Endodermal cell (in vitro differentiated cells): ENCODE results near the gene ATP10A. TPM values are rescaled to one million over a fixed set of nuclear protein-coding genes. Genes with fewer than 3 reads are reported as not detected.

Experiments used
- DNase-seq: peaks from one replicate; pipeline ENCODE4 v3.0.0-alpha.2; 2017
- H3K27ac ChIP-seq: 2 replicates; pipeline ENCODE4 v1.5.1; 2013; ENCODE audit warnings: mild to moderate bottlenecking, low read depth, low read length, moderate library complexity
- H3K27me3 ChIP-seq: 2 replicates; pipeline ENCODE4 v1.6.1; 2013; ENCODE audit warnings: mild to moderate bottlenecking, low read length, moderate library complexity; ENCODE audit not compliant: insufficient read depth, control insufficient read depth, poor library complexity, severe bottlenecking
- H3K36me3 ChIP-seq: 2 replicates; pipeline ENCODE4 v1.7.0; 2013; ENCODE audit warnings: mild to moderate bottlenecking, low read length, moderate library complexity; ENCODE audit not compliant: control insufficient read depth, insufficient read depth
- H3K4me1 ChIP-seq: one replicate; pipeline ENCODE4 v1.7.0; 2013; ENCODE audit warnings: low read length; ENCODE audit not compliant: control insufficient read depth, insufficient read depth
- H3K4me3 ChIP-seq: 2 replicates; pipeline ENCODE4 v1.5.1; 2013; ENCODE audit warnings: mild to moderate bottlenecking, low read length, moderate library complexity
- H3K9ac ChIP-seq: 2 replicates; pipeline ENCODE4 v1.6.1; 2013; ENCODE audit warnings: mild to moderate bottlenecking, low read length, moderate library complexity; ENCODE audit not compliant: poor library complexity, severe bottlenecking; ENCODE audit errors: extremely low read depth
- H3K9me3 ChIP-seq: 2 replicates; pipeline ENCODE4 v1.6.1; 2013; ENCODE audit warnings: mild to moderate bottlenecking, low read length, moderate library complexity; ENCODE audit not compliant: control insufficient read depth
- H3K27ac Mint-ChIP-seq: 2 replicates; pipeline ENCODE4 v1.8.0; 2020; ENCODE audit warnings: mixed read lengths
- H3K27me3 Mint-ChIP-seq: 2 replicates; pipeline ENCODE4 v1.8.0; 2021; ENCODE audit warnings: mild to moderate bottlenecking, mixed read lengths; ENCODE audit not compliant: insufficient read depth
- H3K36me3 Mint-ChIP-seq: 2 replicates; pipeline ENCODE4 v1.8.0; 2020; ENCODE audit warnings: low read depth, mixed read lengths
- H3K4me1 Mint-ChIP-seq: 2 replicates; pipeline ENCODE4 v1.8.0; 2020; ENCODE audit warnings: mixed read lengths
- H3K4me3 Mint-ChIP-seq: 2 replicates; pipeline ENCODE4 v1.8.0; 2020; ENCODE audit warnings: mild to moderate bottlenecking, moderate library complexity, mixed read lengths
- H3K9me3 Mint-ChIP-seq: 2 replicates; pipeline ENCODE4 v1.8.0; 2020; ENCODE audit warnings: mild to moderate bottlenecking, mixed read lengths
- CTCF ChIP-seq: fragments of 200-600 bp; sonication (generic); conservative IDR thresholded peaks from 2 replicates; pipeline ENCODE4 v1.5.0; 2021; ENCODE audit warnings: antibody characterized with exemption, mild to moderate bottlenecking
- WGBS, 2 experiments: methylation state at CpG; one replicate each; pipeline versions ENCODE4 v1.1.5 to v1.1.7; 2013; ENCODE audit warnings: missing lambda C conversion rate in 2 of 2, mixed read lengths in 1 of 2; ENCODE audit not compliant: insufficient coverage in 1 of 2, insufficient read length in 1 of 2; 5-methylcytosine and 5-hydroxymethylcytosine counted together
- total RNA-seq, 2 donors: library from RNA; stranded (reverse); fragmentation: NEBNext Ultra II Directional in 1 of 2; extraction: Animal tissue kit (Norgen Biotek cat#: 25700) in 1 of 2; gene quantifications; 2 replicates in 1 of 2; 3 replicates in 1 of 2; pipeline ENCODE4 v1.2.1, GENCODE V29; 2021

The ATP10A gene
- total RNA-seq, 2 donors from 2014 or later, result 0.04 to 1.2 TPM

GRCh38 chr15:25909806-25910205 is 46.7 kb upstream of the ATP10A start:
- H3K9ac ChIP-seq, result no peak overlapping the region
- no peak overlapping the region for H3K27ac ChIP-seq
- Mint-ChIP-seq H3K4me1 (no peaks in the 10 kb centered on the region), H3K4me3 (no peak overlapping the region), H3K9me3 (peaks cover 4% of the 10 kb centered on the region), H3K36me3 (no peaks in the 10 kb centered on the region), H3K27ac (no peak overlapping the region), H3K27me3 (no peaks in the 10 kb centered on the region)
- no peaks in the 10 kb centered on the region for H3K36me3 ChIP-seq
- no peaks in the 10 kb centered on the region for H3K4me1 ChIP-seq
- H3K4me3 ChIP-seq, result no peak overlapping the region
- TF ChIP-seq CTCF, result no peak
- 94% methylated on average over 8 to 15 of the region's 16 CpGs for WGBS, 2 experiments
- no peak for DNase-seq
- H3K9me3 ChIP-seq, result no peaks in the 10 kb centered on the region
- no peaks in the 10 kb centered on the region for H3K27me3 ChIP-seq

- H3K27ac ChIP-seq, result no peak overlapping the region
- H3K4me1 Mint-ChIP-seq, result no peaks in the 10 kb centered on the region
- H3K4me3 Mint-ChIP-seq, result no peak overlapping the region
- no peak overlapping the region for H3K4me3 ChIP-seq
- H3K9ac ChIP-seq, result no peak overlapping the region
- 87 to 98% methylated on average over 12 to 21 of the region's 21 CpGs for WGBS, 2 experiments
- no peak overlapping the region for H3K27ac Mint-ChIP-seq
- H3K9me3 ChIP-seq, result no peaks in the 10 kb centered on the region
- no peaks in the 10 kb centered on the region for H3K36me3 ChIP-seq
- no peaks in the 10 kb centered on the region for H3K36me3 Mint-ChIP-seq
- no peaks in the 10 kb centered on the region for H3K4me1 ChIP-seq
- H3K27me3 ChIP-seq, result no peaks in the 10 kb centered on the region
- H3K27me3 Mint-ChIP-seq, result no peaks in the 10 kb centered on the region
- TF ChIP-seq CTCF, result no peak
- H3K9me3 Mint-ChIP-seq, result peaks cover under 1% of the 10 kb centered on the region
- no peak for DNase-seq
Observed at GRCh38 chr15:25909325-25909724, 46.2 kb upstream of the ATP10A start.

- Histone ChIP-seq H3K27ac (no peak overlapping the region), H3K9ac (no peak overlapping the region), H3K4me3 (no peak overlapping the region), H3K27me3 (no peaks in the 10 kb centered on the region), H3K9me3 (no peaks in the 10 kb centered on the region), H3K4me1 (no peaks in the 10 kb centered on the region), H3K36me3 (no peaks in the 10 kb centered on the region)
- peaks cover 8% of the 10 kb centered on the region for H3K4me1 Mint-ChIP-seq
- H3K9me3 Mint-ChIP-seq, result no peaks in the 10 kb centered on the region
- H3K27ac Mint-ChIP-seq, result no peak overlapping the region
- WGBS, 2 experiments, result 96 to 100% methylated on average over 1 to 2 of the region's 2 CpGs
- no peak for TF ChIP-seq CTCF
- no peaks in the 10 kb centered on the region for H3K27me3 Mint-ChIP-seq
- no peak for DNase-seq
- no peak overlapping the region for H3K4me3 Mint-ChIP-seq
- no peaks in the 10 kb centered on the region for H3K36me3 Mint-ChIP-seq
Observed at GRCh38 chr15:25905140-25905539, 42.0 kb upstream of the ATP10A start.
